Measurements from ENCODE around the gene SORCS3. TPM values are rescaled to one million over a fixed set of nuclear protein-coding genes. Genes with fewer than 3 reads are reported as not detected.
A peak's percentile ranks its signal among the peaks of the same experiment; 100 is the strongest.

SORCS3 gene
- total RNA-seq, 1 experiment from 2014 or later: not detected

GRCh38 chr10:104935656-104936055, 294.6 kb downstream of the SORCS3 start:
- CTCF ChIA-PET: interaction anchor here (0.5 kb wide), 1 partner anchor 157 kb away, joined by 3 read pairs; no protein-coding TSS in a partner anchor
- POLR2A ChIA-PET: no interaction called here
- in situ Hi-C loops (cut with HindIII; ENCODE audit: low pct_unique_long_range_greater_than_20kb, low sequenced_read_pairs): no loop called here
- intact Hi-C loops (cut with micrococcal nuclease; ENCODE audit: unreplicated experiment): no loop called here
- TF ChIP-seq CTCF (IDR thresholded peaks at IDR 0.05) (no peak), TCF7L2 (IDR thresholded peaks at IDR 0.05; ENCODE audit: low read depth, low read length) (no peak), POLR2AphosphoS5 (IDR thresholded peaks at IDR 0.05; ENCODE audit: low read depth, low read length) (no peak), SIN3A (IDR thresholded peaks at IDR 0.05; ENCODE audit: borderline replicate concordance, insufficient read depth, low read depth, low read length) (no peak)
- TF ChIP-seq, protein P1, sequence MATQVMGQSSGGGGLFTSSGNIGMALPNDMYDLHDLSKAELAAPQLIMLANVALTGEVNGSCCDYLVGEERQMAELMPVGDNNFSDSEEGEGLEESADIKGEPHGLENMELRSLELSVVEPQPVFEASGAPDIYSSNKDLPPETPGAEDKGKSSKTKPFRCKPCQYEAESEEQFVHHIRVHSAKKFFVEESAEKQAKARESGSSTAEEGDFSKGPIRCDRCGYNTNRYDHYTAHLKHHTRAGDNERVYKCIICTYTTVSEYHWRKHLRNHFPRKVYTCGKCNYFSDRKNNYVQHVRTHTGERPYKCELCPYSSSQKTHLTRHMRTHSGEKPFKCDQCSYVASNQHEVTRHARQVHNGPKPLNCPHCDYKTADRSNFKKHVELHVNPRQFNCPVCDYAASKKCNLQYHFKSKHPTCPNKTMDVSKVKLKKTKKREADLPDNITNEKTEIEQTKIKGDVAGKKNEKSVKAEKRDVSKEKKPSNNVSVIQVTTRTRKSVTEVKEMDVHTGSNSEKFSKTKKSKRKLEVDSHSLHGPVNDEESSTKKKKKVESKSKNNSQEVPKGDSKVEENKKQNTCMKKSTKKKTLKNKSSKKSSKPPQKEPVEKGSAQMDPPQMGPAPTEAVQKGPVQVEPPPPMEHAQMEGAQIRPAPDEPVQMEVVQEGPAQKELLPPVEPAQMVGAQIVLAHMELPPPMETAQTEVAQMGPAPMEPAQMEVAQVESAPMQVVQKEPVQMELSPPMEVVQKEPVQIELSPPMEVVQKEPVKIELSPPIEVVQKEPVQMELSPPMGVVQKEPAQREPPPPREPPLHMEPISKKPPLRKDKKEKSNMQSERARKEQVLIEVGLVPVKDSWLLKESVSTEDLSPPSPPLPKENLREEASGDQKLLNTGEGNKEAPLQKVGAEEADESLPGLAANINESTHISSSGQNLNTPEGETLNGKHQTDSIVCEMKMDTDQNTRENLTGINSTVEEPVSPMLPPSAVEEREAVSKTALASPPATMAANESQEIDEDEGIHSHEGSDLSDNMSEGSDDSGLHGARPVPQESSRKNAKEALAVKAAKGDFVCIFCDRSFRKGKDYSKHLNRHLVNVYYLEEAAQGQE (IDR thresholded peaks at IDR 0.05; ENCODE audit: insufficient read depth in 1 of 2, low read depth in 2 of 2, low read length in 1 of 2): no peak
- Histone ChIP-seq H3K27ac (ENCODE audit: low read length) (no peak overlapping the region), H3K9me3 (ENCODE audit: control insufficient read depth, insufficient read depth, low read depth, low read length) (no peaks in the 10 kb centered on the region), H3K27me3 (ENCODE audit: control insufficient read depth, insufficient read depth, low read length) (no peaks in the 10 kb centered on the region), H3K4me3 (ENCODE audit: low read depth in 2 of 2, low read length in 2 of 2) (no peak overlapping the region), H3K36me3 (ENCODE audit: control insufficient read depth, insufficient read depth, low read length) (no peaks in the 10 kb centered on the region), H3K4me1 (ENCODE audit: control insufficient read depth, insufficient read depth, low read length) (no peaks in the 10 kb centered on the region; the same call in 1 of the 2 replicates)
- ATAC-seq (no peak), DNase-seq (ENCODE audit: low read depth, low spot score) (no peak)
- BruUV-seq (replicated peaks): no TSS peak

GRCh38 chr10:104937567-104937966, 296.5 kb downstream of the SORCS3 start:
- ATAC-seq (peak; percentile 82; the same call in 1 of the 2 replicates), DNase-seq (ENCODE audit: low read depth, low spot score) (peak; percentile 70)
- no TSS peak for BruUV-seq (replicated peaks)
- Histone ChIP-seq H3K4me3 (ENCODE audit: low read depth in 2 of 2, low read length in 2 of 2) (no peak overlapping the region), H3K27ac (ENCODE audit: low read length) (no peak overlapping the region), H3K36me3 (ENCODE audit: control insufficient read depth, insufficient read depth, low read length) (no peaks in the 10 kb centered on the region), H3K4me1 (ENCODE audit: control insufficient read depth, insufficient read depth, low read length) (no peaks in the 10 kb centered on the region; the same call in 1 of the 2 replicates), H3K27me3 (ENCODE audit: control insufficient read depth, insufficient read depth, low read length) (no peaks in the 10 kb centered on the region), H3K9me3 (ENCODE audit: control insufficient read depth, insufficient read depth, low read depth, low read length) (no peaks in the 10 kb centered on the region)
- intact Hi-C loops (cut with micrococcal nuclease; ENCODE audit: unreplicated experiment) (no loop called here), in situ Hi-C loops (cut with HindIII; ENCODE audit: low pct_unique_long_range_greater_than_20kb, low sequenced_read_pairs) (no loop called here)
- TF ChIP-seq POLR2AphosphoS5 (IDR thresholded peaks at IDR 0.05; ENCODE audit: low read depth, low read length): no peak
- TF ChIP-seq, protein P1 (IDR thresholded peaks at IDR 0.05; ENCODE audit: insufficient read depth in 1 of 2, low read depth in 2 of 2, low read length in 1 of 2): no peak
- TF ChIP-seq CTCF (IDR thresholded peaks at IDR 0.05): no peak
- TF ChIP-seq TCF7L2 (IDR thresholded peaks at IDR 0.05; ENCODE audit: low read depth, low read length): no peak
- TF ChIP-seq SIN3A (IDR thresholded peaks at IDR 0.05; ENCODE audit: borderline replicate concordance, insufficient read depth, low read depth, low read length): no peak
- ChIA-PET CTCF (no interaction called here), POLR2A (no interaction called here)
